H1 (cell line): ENCODE data around the gene NCK2. TPM values are rescaled to one million over a fixed set of nuclear protein-coding genes. Genes with fewer than 3 reads are reported as not detected.

Experiments used
- CTCF ChIA-PET: fragments of 300-600 bp; sonication (Branson Sonifier 250); formaldehyde crosslinking; loops from one replicate; lab custom pipeline; 2021; ENCODE audit not compliant: partially characterized antibody; lab: Charles Lee
- POLR2A ChIA-PET: fragments of 300-600 bp; sonication (Branson Sonifier 250); formaldehyde crosslinking; loops from one replicate; lab custom pipeline; 2021; ENCODE audit warnings: inconsistent platforms; ENCODE audit not compliant: partially characterized antibody; lab: Charles Lee
- DNase-seq, 2 experiments: peaks; one replicate each; pipeline versions ENCODE4 v3.0.0 to v3.0.0-alpha.2; 2010 to 2022; ENCODE audit warnings: low spot score in 2 of 2, low read depth in 1 of 2, mixed read lengths in 1 of 2
- FAIRE-seq: peaks from 2 replicates; lab custom pipeline; 2011; peaks lifted over from hg19 to GRCh38; lab: Jason Lieb, UNC
- H2AFZ ChIP-seq: 2 replicates; pipeline ENCODE4 v1.8.1; 2012; ENCODE audit warnings: low read length, inconsistent platforms
- H2AK5ac ChIP-seq: 2 replicates; pipeline ENCODE4 v1.6.1; 2013; ENCODE audit warnings: low read depth, low read length
- H2BK120ac ChIP-seq: replicated peaks from 2 replicates; pipeline ENCODE3; 2013; ENCODE audit warnings: low read depth, low read length, inconsistent platforms
- H2BK12ac ChIP-seq: 2 replicates; pipeline ENCODE4 v1.6.1; 2013; ENCODE audit warnings: low read depth, low read length
- H2BK15ac ChIP-seq: 2 replicates; pipeline ENCODE4 v1.6.1; 2013; ENCODE audit warnings: low read length
- H2BK20ac ChIP-seq: 2 replicates; pipeline ENCODE4 v1.6.1; 2013; ENCODE audit warnings: low read length
- H2BK5ac ChIP-seq: 2 replicates; pipeline ENCODE4 v1.6.1; 2013; ENCODE audit warnings: low read depth, low read length
- H3K14ac ChIP-seq: 2 replicates; pipeline ENCODE4 v1.6.1; 2013; ENCODE audit warnings: inconsistent platforms; ENCODE audit not compliant: insufficient read length
- H3K18ac ChIP-seq: 2 replicates; pipeline ENCODE4 v1.6.1; 2013; ENCODE audit warnings: low read length; ENCODE audit errors: extremely low read depth
- H3K23ac ChIP-seq: 2 replicates; pipeline ENCODE4 v1.6.1; 2013; ENCODE audit warnings: inconsistent platforms; ENCODE audit not compliant: insufficient read length
- H3K23me2 ChIP-seq: 2 replicates; pipeline ENCODE4 v1.6.1; 2013; ENCODE audit warnings: low read depth, low read length
- H3K27ac ChIP-seq: 2 replicates; pipeline ENCODE4 v1.6.1; 2011; ENCODE audit warnings: low read depth, low read length, inconsistent platforms
- H3K27me3 ChIP-seq, 4 experiments: replicated peaks in 1 of 4; 1 replicate in 1 of 4; 2 replicates in 3 of 4; pipeline versions ENCODE4 v1.6.1 to v1.8.1; 2011 to 2013; ENCODE audit warnings: low read length in 3 of 4, mild to moderate bottlenecking in 3 of 4, inconsistent platforms in 2 of 4, mixed read lengths in 2 of 4, moderate library complexity in 1 of 4; ENCODE audit not compliant: control insufficient read depth in 3 of 4, insufficient read depth in 3 of 4; ENCODE audit errors: extremely low read depth in 1 of 4
- H3K36me3 ChIP-seq, 4 experiments: 2 replicates each; pipeline versions ENCODE4 v1.6.1 to v1.8.1; 2011 to 2013; ENCODE audit warnings: mild to moderate bottlenecking in 4 of 4, low read length in 3 of 4, moderate library complexity in 2 of 4, control low read depth in 1 of 4, inconsistent platforms in 1 of 4; ENCODE audit not compliant: insufficient read depth in 4 of 4, control insufficient read depth in 2 of 4
- H3K4ac ChIP-seq: replicated peaks from 2 replicates; pipeline ENCODE3; 2013; ENCODE audit warnings: low read length, low read depth, mixed read lengths, inconsistent platforms; ENCODE audit not compliant: insufficient read length
- H3K4me1 ChIP-seq, 4 experiments: replicated peaks in 1 of 4; 1 replicate in 1 of 4; 2 replicates in 3 of 4; pipeline versions ENCODE4 v1.6.1 to v1.8.1; 2011 to 2013; ENCODE audit warnings: low read length in 3 of 4, inconsistent platforms in 2 of 4, mixed read lengths in 1 of 4; ENCODE audit not compliant: insufficient read depth in 4 of 4, control insufficient read depth in 3 of 4
- H3K4me2 ChIP-seq, 2 experiments: 2 replicates each; pipeline versions ENCODE4 v1.6.1 to v1.8.1; 2011 to 2013; ENCODE audit warnings: low read depth in 2 of 2, low read length in 2 of 2, control low read depth in 1 of 2, inconsistent platforms in 1 of 2, mild to moderate bottlenecking in 1 of 2; ENCODE audit not compliant: insufficient read depth in 1 of 2
- H3K4me3 ChIP-seq, 4 experiments: fragments of 200-600, 300-600 bp in 1 of 4; sonication (generic), shearing (Covaris generic), sonication (Bioruptor Twin) in 1 of 4; 2 replicates each; pipeline versions ENCODE4 v1.5.1 to v1.8.1; 2011 to 2016; ENCODE audit warnings: low read length in 4 of 4, low read depth in 3 of 4, control low read depth in 2 of 4, inconsistent platforms in 2 of 4, mild to moderate bottlenecking in 2 of 4, mixed read lengths in 1 of 4, moderate library complexity in 1 of 4; ENCODE audit not compliant: insufficient read depth in 2 of 4; ENCODE audit errors: extremely low read depth in 1 of 4
- H3K56ac ChIP-seq: replicated peaks from 2 replicates; pipeline ENCODE3; 2013; ENCODE audit warnings: low read depth, mild to moderate bottlenecking, mixed read lengths, low read length, inconsistent platforms; ENCODE audit not compliant: insufficient read length
- H3K79me1 ChIP-seq: 2 replicates; pipeline ENCODE4 v1.6.1; 2013; ENCODE audit warnings: low read depth, low read length, control low read depth
- H3K79me2 ChIP-seq, 2 experiments: 2 replicates each; pipeline versions ENCODE4 v1.6.1 to v1.8.1; 2012 to 2013; ENCODE audit warnings: low read length in 2 of 2, mild to moderate bottlenecking in 2 of 2, inconsistent platforms in 1 of 2; ENCODE audit not compliant: insufficient read depth in 2 of 2, control insufficient read depth in 1 of 2
- H3K9ac ChIP-seq, 4 experiments: replicated peaks in 1 of 4; 1 replicate in 1 of 4; 2 replicates in 3 of 4; pipeline versions ENCODE4 v1.6.1 to v1.8.1; 2011 to 2013; ENCODE audit warnings: low read depth in 3 of 4, low read length in 3 of 4, control low read depth in 2 of 4, mild to moderate bottlenecking in 2 of 4, moderate library complexity in 2 of 4, inconsistent platforms in 1 of 4; ENCODE audit errors: extremely low read depth in 1 of 4
- H3K9me3 ChIP-seq, 2 experiments: 2 replicates each; pipeline versions ENCODE4 v1.6.1 to v1.8.1; 2012 to 2013; ENCODE audit warnings: mild to moderate bottlenecking in 2 of 2, moderate library complexity in 2 of 2, control low read depth in 1 of 2, inconsistent platforms in 1 of 2, low read depth in 1 of 2, low read length in 1 of 2, mixed read lengths in 1 of 2; ENCODE audit not compliant: insufficient read depth in 2 of 2
- H4K20me1 ChIP-seq, 2 experiments: replicated peaks in 1 of 2; 2 replicates each; pipeline versions ENCODE3 to v1.8.1; 2011 to 2013; ENCODE audit warnings: inconsistent platforms in 2 of 2, low read length in 2 of 2, mild to moderate bottlenecking in 1 of 2; ENCODE audit not compliant: insufficient read depth in 2 of 2, control insufficient read depth in 1 of 2
- H4K5ac ChIP-seq: 2 replicates; pipeline ENCODE4 v1.6.1; 2013; ENCODE audit warnings: low read length, low read depth, mixed read lengths, inconsistent platforms; ENCODE audit not compliant: insufficient read length
- H4K8ac ChIP-seq: 2 replicates; pipeline ENCODE4 v1.8.0; 2013; ENCODE audit warnings: mild to moderate bottlenecking, moderate library complexity, low read length, inconsistent platforms; ENCODE audit not compliant: insufficient read depth; ENCODE audit errors: extremely low read depth
- H4K91ac ChIP-seq: replicated peaks from 2 replicates; pipeline ENCODE3; 2013; ENCODE audit warnings: low read length, mixed read lengths, inconsistent platforms; ENCODE audit not compliant: insufficient read length
- ATF2 ChIP-seq: IDR thresholded peaks from 2 replicates; pipeline ENCODE4 v1.6.1; 2012; ENCODE audit warnings: low read length, inconsistent platforms
- BACH1 ChIP-seq: IDR thresholded peaks from 2 replicates; pipeline ENCODE4 v1.6.1; 2012; ENCODE audit warnings: low read length, improper control_type of control experiment
- WGBS, 2 experiments: shearing (Covaris generic) in 1 of 2; methylation state at CpG; one replicate each; pipeline versions ENCODE4 v1.1.6 to v1.1.7; 2013 to 2015; ENCODE audit warnings: low lambda C conversion rate in 2 of 2, mixed read lengths in 2 of 2, inconsistent platforms in 1 of 2, low coverage in 1 of 2, missing lambda C conversion rate in 1 of 2; ENCODE audit not compliant: insufficient replicate concordance in 2 of 2, insufficient coverage in 1 of 2, insufficient read length in 1 of 2; ENCODE audit errors: extremely low coverage in 1 of 2, missing lambda C conversion rate in 1 of 2; 5-methylcytosine and 5-hydroxymethylcytosine counted together
- polyA plus RNA-seq, 7 experiments: library from polyadenylated mRNA; depleted of rRNA in 3 of 7; stranded (reverse) in 5 of 7; unstranded in 2 of 7; fragments of >200 nt in 5 of 7; fragments of 200-250 nt in 2 of 7; gene quantifications; 1 replicate in 5 of 7; 2 replicates in 1 of 7; 4 replicates in 1 of 7; pipeline versions ENCODE4 v1.2.1 to v1.2.3, GENCODE V29; 2011 to 2013; ENCODE audit warnings: missing spikeins in 2 of 7, mixed read lengths in 2 of 7
- total RNA-seq: library from RNA; stranded (reverse); fragmentation: NEBNext Ultra II Directional; extraction: Animal tissue kit (Norgen Biotek cat#: 25700); gene quantifications from 2 replicates; pipeline ENCODE4 v1.2.1, GENCODE V29; 2021

The NCK2 gene
- total and polyA plus RNA-seq, 2 of the 8 experiments (the other 6 are each of a cell fraction or from before 2014, with no cell fraction given), result 30.3 to 65.7 TPM

- FAIRE-seq, result no peak
- ChIA-PET CTCF (interaction anchor here (0.9 kb wide), 1 partner anchor 9 kb away, joined by 3 read pairs; no protein-coding TSS in a partner anchor), POLR2A (no interaction called here)
- Histone ChIP-seq H2AFZ (no peak overlapping the region), H4K20me1 (no peaks in the 10 kb centered on the region), H4K8ac (no peak overlapping the region; the same call in 1 of the 2 replicates), H2AK5ac (no peak overlapping the region), H3K27me3 (no peaks in the 10 kb centered on the region), H3K14ac (no peak overlapping the region), H3K79me1 (no peaks in the 10 kb centered on the region), H3K23ac (no peak overlapping the region), H3K56ac (no peak overlapping the region), H3K4me3 (no peak overlapping the region), H3K23me2 (no peaks in the 10 kb centered on the region), H3K4me2 (no peak overlapping the region), H4K5ac (no peak overlapping the region), H3K9ac (no peak overlapping the region), H2BK20ac (no peak overlapping the region), H3K27ac (no peak overlapping the region), H3K4me1 (no peaks in the 10 kb centered on the region), H3K36me3 (no peaks in the 10 kb centered on the region), H3K18ac (no peak overlapping the region), H3K79me2 (no peaks in the 10 kb centered on the region), H2BK120ac (no peak overlapping the region), H2BK15ac (no peak overlapping the region), H4K91ac (no peak overlapping the region), H3K9me3 (no peaks in the 10 kb centered on the region), H2BK12ac (no peak overlapping the region), H3K4ac (no peak overlapping the region), H2BK5ac (no peak overlapping the region)
- WGBS, 2 experiments, result 82% methylated on average over 8 of the region's 8 CpGs; no CpG with 5 or more reads in 1 of the 2 experiments
- no peak for DNase-seq
- TF ChIP-seq BACH1 (no peak), ATF2 (no peak)
Measured at GRCh38 chr2:105718846-105719481, 25.7 kb upstream of the NCK2 start.
